Measurements from ENCODE around the gene CHDH. TPM values are rescaled to one million over a fixed set of nuclear protein-coding genes. Genes with fewer than 3 reads are reported as not detected.

Gene CHDH
- total RNA-seq, 1 experiment from 2014 or later, result 5.1 TPM

- ATAC-seq (no peak), DNase-seq (no peak)
- Histone ChIP-seq H3K9me3 (ENCODE audit: low read length) (no peaks in the 10 kb centered on the region), H3K36me3 (ENCODE audit: low read depth, low read length) (peaks cover 11% of the 10 kb centered on the region), H3K4me2 (ENCODE audit: low read length) (no peak overlapping the region), H3K79me2 (ENCODE audit: low read length) (peaks cover 45% of the 10 kb centered on the region), H3K4me1 (ENCODE audit: insufficient read depth, low read length) (peaks cover 17% of the 10 kb centered on the region), H3K27me3 (ENCODE audit: low read length) (no peaks in the 10 kb centered on the region), H3K9ac (ENCODE audit: low read length) (no peak overlapping the region), H3K9me2 (replicated peaks; ENCODE audit: low read length) (no peaks in the 10 kb centered on the region), H2AFZ (ENCODE audit: low read length) (no peak overlapping the region), H3F3A (ENCODE audit: low read length, unreplicated experiment) (no peaks in the 10 kb centered on the region), H3K4me3 (ENCODE audit: low read length) (no peak overlapping the region), H4K20me1 (ENCODE audit: low read length) (peaks cover 11% of the 10 kb centered on the region; the same call in 1 of the 2 replicates), H3K27ac (ENCODE audit: low read length) (no peak overlapping the region)
- ChIA-PET CTCF (no interaction called here), POLR2A (ENCODE audit: unreplicated experiment) (no interaction called here)
- no peak for TF ChIP-seq CTCF (conservative IDR thresholded peaks at IDR 0.05; ENCODE audit: low read depth, low read length)
- TF ChIP-seq EZH2 (IDR thresholded peaks at IDR 0.05; ENCODE audit: low read length, unreplicated experiment), result no peak
- TF ChIP-seq EZH2phosphoT487 (IDR thresholded peaks at IDR 0.05; ENCODE audit: borderline replicate concordance, low read length), result no peak
- BruUV-seq (replicated peaks), result no TSS peak
- intact Hi-C loops (cut with micrococcal nuclease), result no loop called here
Measured at GRCh38 chr3:53888232-53888631, 42.0 kb upstream of the CHDH start.

- no peaks in the 10 kb centered on the region for H3K9me3 ChIP-seq (ENCODE audit: low read length)
- BruUV-seq (replicated peaks), result no TSS peak
- no peak overlapping the region for H3K9ac ChIP-seq (ENCODE audit: low read length)
- ChIA-PET POLR2A (ENCODE audit: unreplicated experiment) (no interaction called here), CTCF (no interaction called here)
- H3F3A ChIP-seq (ENCODE audit: low read length, unreplicated experiment), result no peaks in the 10 kb centered on the region
- H2AFZ ChIP-seq (ENCODE audit: low read length), result no peak overlapping the region
- H3K4me2 ChIP-seq (ENCODE audit: low read length), result no peak overlapping the region
- H3K4me3 ChIP-seq (ENCODE audit: low read length), result no peak overlapping the region
- no peaks in the 10 kb centered on the region for H3K9me2 ChIP-seq (replicated peaks; ENCODE audit: low read length)
- peaks cover 16% of the 10 kb centered on the region for H3K4me1 ChIP-seq (ENCODE audit: insufficient read depth, low read length)
- H3K79me2 ChIP-seq (ENCODE audit: low read length), result peaks cover 45% of the 10 kb centered on the region
- intact Hi-C loops (cut with micrococcal nuclease), result no loop called here
- H3K27me3 ChIP-seq (ENCODE audit: low read length), result no peaks in the 10 kb centered on the region
- DNase-seq (no peak), ATAC-seq (no peak)
- no peak for TF ChIP-seq CTCF (conservative IDR thresholded peaks at IDR 0.05; ENCODE audit: low read depth, low read length)
- TF ChIP-seq EZH2 (IDR thresholded peaks at IDR 0.05; ENCODE audit: low read length, unreplicated experiment), result no peak
- TF ChIP-seq EZH2phosphoT487 (IDR thresholded peaks at IDR 0.05; ENCODE audit: borderline replicate concordance, low read length), result no peak
- H3K36me3 ChIP-seq (ENCODE audit: low read depth, low read length), result peaks cover 11% of the 10 kb centered on the region
- H3K27ac ChIP-seq (ENCODE audit: low read length), result no peak overlapping the region
- peaks cover 11% of the 10 kb centered on the region; the same call in 1 of the 2 replicates for H4K20me1 ChIP-seq (ENCODE audit: low read length)
Measured at GRCh38 chr3:53887446-53887845, 41.2 kb upstream of the CHDH start.

GRCh38 chr3:53885239-53885638 lies 39.0 kb upstream of the CHDH start:
- CTCF ChIA-PET, result no interaction called here
- BruUV-seq (replicated peaks), result no TSS peak

More at GRCh38 chr3:53885239-53885638, 39.0 kb upstream of the CHDH start:
- Histone ChIP-seq H2AFZ (ENCODE audit: low read length) (no peak overlapping the region), H3K9me2 (replicated peaks; ENCODE audit: low read length) (no peaks in the 10 kb centered on the region), H3K27ac (ENCODE audit: low read length) (no peak overlapping the region), H3K27me3 (ENCODE audit: low read length) (no peaks in the 10 kb centered on the region), H3K4me2 (ENCODE audit: low read length) (no peak overlapping the region), H4K20me1 (ENCODE audit: low read length) (peaks cover 4% of the 10 kb centered on the region; the same call in 1 of the 2 replicates), H3K9me3 (ENCODE audit: low read length) (no peaks in the 10 kb centered on the region), H3K4me3 (ENCODE audit: low read length) (no peak overlapping the region), H3K9ac (ENCODE audit: low read length) (no peak overlapping the region), H3K36me3 (ENCODE audit: low read depth, low read length) (peaks cover 11% of the 10 kb centered on the region), H3K79me2 (ENCODE audit: low read length) (peaks cover 46% of the 10 kb centered on the region), H3K4me1 (ENCODE audit: insufficient read depth, low read length) (peaks cover 16% of the 10 kb centered on the region), H3F3A (ENCODE audit: low read length, unreplicated experiment) (no peaks in the 10 kb centered on the region)
- DNase-seq (no peak), ATAC-seq (no peak)
- TF ChIP-seq CTCF (conservative IDR thresholded peaks at IDR 0.05; ENCODE audit: low read depth, low read length), result no peak
- TF ChIP-seq EZH2 (IDR thresholded peaks at IDR 0.05; ENCODE audit: low read length, unreplicated experiment), result no peak
- TF ChIP-seq EZH2phosphoT487 (IDR thresholded peaks at IDR 0.05; ENCODE audit: borderline replicate concordance, low read length), result no peak
- POLR2A ChIA-PET (ENCODE audit: unreplicated experiment), result no interaction called here
- intact Hi-C loops (cut with micrococcal nuclease), result no loop called here

All from PC-3 (cell line).